HEK293 (cell line): ENCODE results near the gene MAPK12.

Source experiments
- CTCF ChIA-PET: fragments of 350-600 bp; formaldehyde crosslinking; extraction: SDS; loops from one replicate; lab custom pipeline; 2021; ENCODE audit warnings: antibody characterized with exemption; lab: Yijun Ruan, JAX
- POLR2A ChIA-PET: fragments of 300-600 bp; formaldehyde crosslinking; extraction: SDS; loops from one replicate; lab custom pipeline; 2020; ENCODE audit warnings: antibody characterized with exemption, inconsistent platforms; lab: Yijun Ruan, JAX
- H3K27ac ChIP-seq: fragments of 200-500 bp; sonication (Bioruptor generic); 2 replicates; pipeline ENCODE4 v1.5.1; 2014; ENCODE audit warnings: low read depth, low read length, control low read depth, inconsistent platforms; ENCODE audit errors: extremely low read depth
- H3K36me3 ChIP-seq, 2 experiments: fragments of 200-500 bp in 1 of 2; sonication (Bioruptor generic) in 1 of 2; 1 replicate in 1 of 2; 2 replicates in 1 of 2; pipeline ENCODE4 v1.5.1; 2014 to 2017; ENCODE audit warnings: inconsistent platforms in 2 of 2, low read length in 2 of 2; ENCODE audit not compliant: control insufficient read depth in 2 of 2, insufficient read depth in 1 of 2
- H3K4me1 ChIP-seq: fragments of 200-500 bp; sonication (Bioruptor generic); 2 replicates; pipeline ENCODE4 v1.5.1; 2014; ENCODE audit warnings: mild to moderate bottlenecking, low read length, inconsistent platforms; ENCODE audit not compliant: control insufficient read depth, insufficient read depth
- H3K4me3 ChIP-seq: 2 replicates; pipeline ENCODE4 v1.5.1; 2011; ENCODE audit warnings: low read depth, mild to moderate bottlenecking, control low read depth, low read length, moderate library complexity
- H3K9me3 ChIP-seq: fragments of 200-500 bp; sonication (Bioruptor generic); 2 replicates; pipeline ENCODE4 v1.5.1; 2014; ENCODE audit warnings: low read depth, low read length, inconsistent platforms; ENCODE audit not compliant: control insufficient read depth, insufficient read depth
- BCL6B ChIP-seq: fragments of 450-650 bp; formaldehyde crosslinking; IDR thresholded peaks from 2 replicates; pipeline ENCODE4 v1.5.1; 2017; ENCODE audit warnings: missing biosample characterization, missing genetic modification characterization
- FEZF1 ChIP-seq: fragments of 450-650 bp; formaldehyde crosslinking; IDR thresholded peaks from 2 replicates; pipeline ENCODE4 v1.5.1; 2016; ENCODE audit warnings: missing biosample characterization, missing genetic modification characterization
- GLIS2 ChIP-seq: fragments of 450-650 bp; formaldehyde crosslinking; IDR thresholded peaks from 2 replicates; pipeline ENCODE4 v1.5.1; 2016; ENCODE audit warnings: missing biosample characterization, missing genetic modification characterization
- SP7 ChIP-seq: fragments of 450-650 bp; formaldehyde crosslinking; IDR thresholded peaks from 2 replicates; pipeline ENCODE4 v1.5.1; 2016; ENCODE audit warnings: missing biosample characterization, missing genetic modification characterization
- ZBTB49 ChIP-seq: fragments of 450-650 bp; formaldehyde crosslinking; IDR thresholded peaks from 2 replicates; pipeline ENCODE4 v1.5.1; 2016; ENCODE audit warnings: missing biosample characterization, missing genetic modification characterization, low read depth
- ZNF2 ChIP-seq: fragments of 450-650 bp; formaldehyde crosslinking; IDR thresholded peaks from 2 replicates; pipeline ENCODE4 v1.5.1; 2016; ENCODE audit warnings: missing biosample characterization, missing genetic modification characterization
- ZNF404 ChIP-seq: fragments of 450-650 bp; formaldehyde crosslinking; IDR thresholded peaks from 2 replicates; pipeline ENCODE4 v1.5.1; 2017; ENCODE audit warnings: missing biosample characterization, missing genetic modification characterization
- ZNF530 ChIP-seq: fragments of 450-650 bp; formaldehyde crosslinking; IDR thresholded peaks from 2 replicates; pipeline ENCODE4 v1.5.1; 2016; ENCODE audit warnings: low read depth, missing biosample characterization, missing genetic modification characterization
- ZNF600 ChIP-seq: fragments of 450-650 bp; formaldehyde crosslinking; IDR thresholded peaks from 2 replicates; pipeline ENCODE4 v1.5.1; 2016; ENCODE audit warnings: missing biosample characterization, missing genetic modification characterization
- ZNF660 ChIP-seq: fragments of 450-650 bp; IDR thresholded peaks from 2 replicates; pipeline ENCODE4 v1.5.1; 2018; ENCODE audit warnings: missing biosample characterization, mild to moderate bottlenecking, missing genetic modification characterization
- ZNF76 ChIP-seq: fragments of 450-650 bp; formaldehyde crosslinking; IDR thresholded peaks from 2 replicates; pipeline ENCODE4; 2016; ENCODE audit warnings: low read depth, missing biosample characterization, missing genetic modification characterization, borderline replicate concordance
- TF ChIP-seq, protein P1 (sequence below): fragments of 450-650 bp; IDR thresholded peaks from 2 replicates; pipeline ENCODE4 v1.5.1; 2018; ENCODE audit warnings: missing biosample characterization, mild to moderate bottlenecking, missing genetic modification characterization

The MAPK12 gene

DNA sequence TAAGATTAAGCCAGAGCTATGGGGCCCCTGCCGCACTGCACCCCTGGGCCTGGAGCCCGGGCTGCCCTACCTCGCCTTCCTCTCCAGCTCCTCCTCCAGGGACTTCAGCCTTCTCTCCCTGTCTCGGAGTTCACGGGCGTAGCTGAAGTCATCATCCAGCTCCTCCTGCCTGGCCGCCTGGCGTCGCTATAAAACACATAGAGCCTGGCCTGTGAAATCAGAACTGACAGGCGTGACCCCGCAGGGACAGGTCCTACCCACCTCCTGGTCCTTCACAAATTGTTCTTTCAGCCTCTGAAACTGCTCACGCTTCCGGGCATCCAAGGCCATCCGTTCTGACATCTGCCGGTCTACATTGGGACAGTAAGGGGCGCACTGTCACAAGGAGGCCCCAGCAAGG lies 37.4 kb downstream of the MAPK12 start (continued):
- TF ChIP-seq ZNF76 (tag by site-specific recombination) (no peak), FEZF1 (tag by site-specific recombination) (no peak), ZBTB49 (tag by site-specific recombination) (no peak), SP7 (no peak), ZNF2 (no peak), ZNF660 (tag by site-specific recombination) (no peak), ZNF600 (tag by site-specific recombination) (no peak), BCL6B (tag by site-specific recombination) (no peak)
- TF ChIP-seq, protein P1, sequence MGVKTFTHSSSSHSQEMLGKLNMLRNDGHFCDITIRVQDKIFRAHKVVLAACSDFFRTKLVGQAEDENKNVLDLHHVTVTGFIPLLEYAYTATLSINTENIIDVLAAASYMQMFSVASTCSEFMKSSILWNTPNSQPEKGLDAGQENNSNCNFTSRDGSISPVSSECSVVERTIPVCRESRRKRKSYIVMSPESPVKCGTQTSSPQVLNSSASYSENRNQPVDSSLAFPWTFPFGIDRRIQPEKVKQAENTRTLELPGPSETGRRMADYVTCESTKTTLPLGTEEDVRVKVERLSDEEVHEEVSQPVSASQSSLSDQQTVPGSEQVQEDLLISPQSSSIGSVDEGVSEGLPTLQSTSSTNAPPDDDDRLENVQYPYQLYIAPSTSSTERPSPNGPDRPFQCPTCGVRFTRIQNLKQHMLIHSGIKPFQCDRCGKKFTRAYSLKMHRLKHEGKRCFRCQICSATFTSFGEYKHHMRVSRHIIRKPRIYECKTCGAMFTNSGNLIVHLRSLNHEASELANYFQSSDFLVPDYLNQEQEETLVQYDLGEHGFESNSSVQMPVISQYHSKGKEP (tag by site-specific recombination) = no peak

DNA sequence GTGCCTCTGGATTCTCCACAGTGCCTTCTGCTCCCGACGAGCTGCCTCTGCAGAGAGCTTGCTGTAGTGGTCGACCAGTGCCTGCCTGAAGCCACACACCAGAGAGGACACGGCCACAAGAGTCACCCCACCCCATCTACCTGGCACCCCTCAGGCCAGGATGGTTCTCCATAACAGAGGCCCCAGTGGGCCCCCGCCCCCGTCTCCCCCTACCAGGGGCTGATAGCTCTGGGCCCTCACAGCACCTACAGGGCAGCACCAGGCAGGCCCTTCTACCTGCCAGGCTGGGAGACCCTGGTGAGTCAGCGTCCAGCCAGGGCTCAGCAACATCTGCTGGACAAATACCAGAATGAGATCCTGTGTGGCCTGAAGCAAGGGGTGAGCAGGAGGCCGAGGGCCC lies 39.0 kb downstream of the MAPK12 start:
- peaks cover 17 to 96% of the 10 kb centered on the region in 2 experiments for H3K36me3 ChIP-seq
- TF ChIP-seq ZNF530 (tag by site-specific recombination) = no peak
- no peaks in the 10 kb centered on the region for H3K9me3 ChIP-seq
- POLR2A ChIA-PET = interaction anchor here (0.5 kb wide), 1 partner anchor 13 kb away, joined by 3 read pairs; no protein-coding TSS in a partner anchor
- no peak overlapping the region for H3K27ac ChIP-seq
- H3K4me1 ChIP-seq = peaks cover 2% of the 10 kb centered on the region; the same call in 1 of the 2 replicates
- no peak overlapping the region for H3K4me3 ChIP-seq
- CTCF ChIA-PET = interaction anchor here (0.5 to 1.4 kb wide), 4 partner anchors 11 to 457 kb away, joined by 3 to 5 read pairs (median 3); no protein-coding TSS in a partner anchor

GRCh38 chr22:50221410-50222300 lies 39.8 kb downstream of the MAPK12 start:
- CTCF ChIA-PET = interaction anchor here (0.5 to 1.4 kb wide), 5 partner anchors 12 to 456 kb away, joined by 3 to 5 read pairs (median 3); no protein-coding TSS in a partner anchor
- TF ChIP-seq GLIS2 (0 out of 2 replicates have a peak, but pooled peaks have one; percentile 16), ZNF404 (no peak)
- TF ChIP-seq, all 188 proteins: peak for 1
- Histone ChIP-seq H3K4me1 (peaks cover 2% of the 10 kb centered on the region; the same call in 1 of the 2 replicates), H3K4me3 (no peak overlapping the region), H3K36me3 (peaks cover 17 to 96% of the 10 kb centered on the region in 2 experiments), H3K9me3 (no peaks in the 10 kb centered on the region), H3K27ac (no peak overlapping the region)
- POLR2A ChIA-PET = no interaction called here
